ENCODE data around the gene CDV3. TPM values are rescaled to one million over a fixed set of nuclear protein-coding genes. Genes with fewer than 3 reads are reported as not detected.

CDV3 gene
- total RNA-seq, 2 experiments from 2014 or later = 193 to 263 TPM

GRCh38 chr3:133573054-133573628, 345 bp upstream of the CDV3 start:
- Mint-ChIP-seq H3K27ac (peak overlapping the region; percentile 100), H3K9me3 (ENCODE audit: low read depth) (no peaks in the 10 kb centered on the region), H3K36me3 (peaks cover 35% of the 10 kb centered on the region), H3K4me1 (peaks cover 43% of the 10 kb centered on the region), H3K27me3 (no peaks in the 10 kb centered on the region), H3K4me3 (peak overlapping the region; percentile 78)
- ATAC-seq (peak; percentile 82), DNase-seq (peak; percentile 100)
- CTCF ChIA-PET = interaction anchor here (0.6 to 8.9 kb wide), 12 partner anchors 10 to 901 kb away, joined by 3 to 100 read pairs (median 4); no protein-coding TSS in a partner anchor

- Mint-ChIP-seq H3K9me3 (ENCODE audit: low read depth) (no peaks in the 10 kb centered on the region), H3K4me3 (peak overlapping the region; percentile 85), H3K27me3 (no peaks in the 10 kb centered on the region), H3K27ac (peak overlapping the region; percentile 96), H3K4me1 (peaks cover 55% of the 10 kb centered on the region), H3K36me3 (peaks cover 45% of the 10 kb centered on the region)
- peak; percentile 46 for ATAC-seq
- DNase-seq = peak; percentile 89
- CTCF ChIA-PET = interaction anchor here (0.7 to 8.9 kb wide), 8 partner anchors 69 to 133 kb away, joined by 3 to 100 read pairs (median 6); no protein-coding TSS in a partner anchor
Observed at GRCh38 chr3:133574260-133574881, 885 bp downstream of the CDV3 start.

GRCh38 chr3:133575086-133575485, 1.6 kb downstream of the CDV3 start:
- H3K36me3 Mint-ChIP-seq = peaks cover 49% of the 10 kb centered on the region

GRCh38 chr3:133576169-133576568, 2.7 kb downstream of the CDV3 start:
- H3K27me3 Mint-ChIP-seq = no peaks in the 10 kb centered on the region
- CTCF ChIA-PET = interaction anchor here (0.9 to 8.9 kb wide), 5 partner anchors 11 to 133 kb away, joined by 3 to 100 read pairs (median 3); no protein-coding TSS in a partner anchor
- H3K9me3 Mint-ChIP-seq (ENCODE audit: low read depth) = no peaks in the 10 kb centered on the region
- H3K4me1 Mint-ChIP-seq = peaks cover 59% of the 10 kb centered on the region
- H3K4me3 Mint-ChIP-seq = peak overlapping the region; percentile 85
- H3K36me3 Mint-ChIP-seq = peaks cover 58% of the 10 kb centered on the region
- DNase-seq (no peak), ATAC-seq (no peak)
- H3K27ac Mint-ChIP-seq = peak overlapping the region; percentile 96

More at GRCh38 chr3:133575086-133575485, 1.6 kb downstream of the CDV3 start:
- Mint-ChIP-seq H3K9me3 (ENCODE audit: low read depth) (no peaks in the 10 kb centered on the region), H3K4me1 (peaks cover 61% of the 10 kb centered on the region), H3K4me3 (peak overlapping the region; percentile 85), H3K27me3 (no peaks in the 10 kb centered on the region), H3K27ac (peak overlapping the region; percentile 96)
- DNase-seq (peak; percentile 39), ATAC-seq (no peak)
- CTCF ChIA-PET = interaction anchor here (0.7 to 8.9 kb wide), 7 partner anchors 78 to 133 kb away, joined by 3 to 100 read pairs (median 6); no protein-coding TSS in a partner anchor

- peak overlapping the region; percentile 96 for H3K27ac Mint-ChIP-seq
- no peak for ATAC-seq
- peaks cover 59% of the 10 kb centered on the region for H3K4me1 Mint-ChIP-seq
- peaks cover 74% of the 10 kb centered on the region for H3K36me3 Mint-ChIP-seq
- no peaks in the 10 kb centered on the region for H3K9me3 Mint-ChIP-seq (ENCODE audit: low read depth)
- no peaks in the 10 kb centered on the region for H3K27me3 Mint-ChIP-seq
- H3K4me3 Mint-ChIP-seq = peak overlapping the region; percentile 85
- peak; percentile 40 for DNase-seq
- CTCF ChIA-PET = interaction anchor here (0.7 to 8.9 kb wide), 20 partner anchors 8 to 155 kb away, joined by 3 to 100 read pairs (median 3); no protein-coding TSS in a partner anchor
Observed at GRCh38 chr3:133578548-133579191, 5.2 kb downstream of the CDV3 start.

- Mint-ChIP-seq H3K36me3 (peaks cover 69% of the 10 kb centered on the region), H3K4me3 (no peak overlapping the region), H3K27me3 (no peaks in the 10 kb centered on the region), H3K4me1 (peaks cover 54% of the 10 kb centered on the region), H3K9me3 (ENCODE audit: low read depth) (no peaks in the 10 kb centered on the region), H3K27ac (no peak overlapping the region)
- peak; percentile 15 for DNase-seq
- CTCF ChIA-PET = no interaction called here
- ATAC-seq = no peak
Observed at GRCh38 chr3:133583396-133583795, 9.9 kb downstream of the CDV3 start.

DNA sequence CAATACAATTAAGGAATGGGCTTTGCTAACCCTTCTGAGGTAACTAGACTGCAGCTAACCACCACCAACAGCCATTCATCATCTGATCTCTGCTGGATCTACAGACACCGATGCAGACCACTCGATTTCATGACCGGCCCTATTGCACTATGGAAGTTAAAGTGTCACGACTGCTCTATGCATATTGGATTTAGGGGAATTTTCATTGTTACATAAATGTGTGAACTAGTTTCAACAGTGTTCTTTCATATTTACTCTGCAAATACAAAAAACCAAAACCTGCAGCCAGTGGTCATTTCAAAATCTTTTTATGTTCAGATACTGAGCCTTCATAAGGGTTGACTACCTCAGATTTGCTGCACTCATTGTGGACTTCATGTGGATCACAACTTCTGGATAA, 14.5 kb downstream of the CDV3 start:
- Mint-ChIP-seq H3K27ac (no peak overlapping the region), H3K27me3 (no peaks in the 10 kb centered on the region), H3K36me3 (peaks cover 55% of the 10 kb centered on the region), H3K4me1 (peaks cover 41% of the 10 kb centered on the region), H3K4me3 (no peak overlapping the region), H3K9me3 (ENCODE audit: low read depth) (no peaks in the 10 kb centered on the region)
- no peak for ATAC-seq
- CTCF ChIA-PET = interaction anchor here (1.0 to 2.5 kb wide), 3 partner anchors 11 to 25 kb away, joined by 4 to 6 read pairs (median 5); partner anchors contain the start of gene CDV3
- DNase-seq = no peak

DNA sequence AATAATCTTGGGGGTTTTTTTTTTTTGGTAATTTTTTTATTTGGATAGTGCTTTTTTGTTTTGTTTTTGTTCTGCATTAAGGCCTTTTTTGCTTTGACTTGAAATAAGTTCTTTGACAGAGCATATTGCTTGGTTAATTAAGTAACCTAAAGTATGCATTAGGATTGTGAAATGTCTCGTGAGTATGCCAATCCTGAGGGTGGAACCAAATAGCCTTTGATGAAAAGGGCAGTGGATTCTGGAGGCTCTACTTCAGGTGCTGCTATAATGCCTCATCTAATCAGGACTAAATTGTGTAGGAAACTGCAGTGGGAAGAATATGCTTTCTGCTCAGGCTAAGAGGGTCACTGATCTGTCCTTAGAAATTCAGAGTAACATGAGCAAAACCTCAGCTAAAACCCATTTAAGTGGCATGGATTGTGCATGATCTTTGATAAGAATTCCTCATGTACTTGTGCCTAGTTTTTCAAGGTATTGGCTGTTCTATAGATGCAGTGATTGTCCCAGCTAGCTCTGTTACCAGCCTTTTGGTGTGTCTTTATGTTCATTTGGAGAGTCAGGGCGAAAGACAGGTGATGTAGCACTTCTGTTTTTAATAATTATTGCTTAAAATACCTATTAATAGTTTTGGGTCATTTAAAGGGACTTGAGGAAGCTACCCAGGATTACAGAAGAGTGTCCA, 15.4 kb downstream of the CDV3 start:
- Mint-ChIP-seq H3K27me3 (no peaks in the 10 kb centered on the region), H3K4me3 (no peak overlapping the region), H3K4me1 (peaks cover 38% of the 10 kb centered on the region), H3K27ac (no peak overlapping the region), H3K36me3 (peaks cover 50% of the 10 kb centered on the region), H3K9me3 (ENCODE audit: low read depth) (no peaks in the 10 kb centered on the region)
- ATAC-seq (no peak), DNase-seq (no peak)
- CTCF ChIA-PET = interaction anchor here (1.0 to 2.5 kb wide), 2 partner anchors 16 to 24 kb away, joined by 4 to 5 read pairs; partner anchors contain the start of gene CDV3

DNA sequence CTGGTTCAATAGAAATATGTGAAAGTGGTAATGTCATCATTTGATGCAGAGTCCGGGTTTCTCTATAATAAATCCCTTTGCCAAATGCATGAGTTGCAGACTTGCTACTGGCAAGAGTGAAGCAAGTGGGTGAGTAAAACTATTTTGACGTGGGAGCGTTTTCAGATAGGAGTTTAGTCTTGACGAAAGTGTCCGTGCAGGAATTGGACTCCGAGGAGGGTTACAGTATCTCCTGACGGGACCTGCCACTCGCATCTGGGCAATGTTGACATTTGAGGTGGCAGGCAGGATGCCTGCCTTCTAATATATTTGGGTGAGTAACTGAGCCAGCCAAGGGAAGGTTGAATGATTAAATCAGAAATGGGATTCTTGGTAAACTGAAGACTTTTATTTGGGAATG, 16.0 kb downstream of the CDV3 start:
- H3K4me3 Mint-ChIP-seq = no peak overlapping the region
- H3K27me3 Mint-ChIP-seq = no peaks in the 10 kb centered on the region
- ATAC-seq (no peak), DNase-seq (no peak)
- CTCF ChIA-PET = interaction anchor here (2.5 kb wide), 1 partner anchor 17 kb away, joined by 5 read pairs; the partner anchor contains the start of gene CDV3
- peaks cover 38% of the 10 kb centered on the region for H3K4me1 Mint-ChIP-seq
- H3K36me3 Mint-ChIP-seq = peaks cover 46% of the 10 kb centered on the region
- H3K9me3 Mint-ChIP-seq (ENCODE audit: low read depth) = no peaks in the 10 kb centered on the region
- H3K27ac Mint-ChIP-seq = peak overlapping the region; percentile 7

- ATAC-seq = no peak
- CTCF ChIA-PET = interaction anchor here (0.8 to 1.9 kb wide), 3 partner anchors 11 to 13 kb away, joined by 3 to 6 read pairs (median 3); no protein-coding TSS in a partner anchor
- H3K9me3 Mint-ChIP-seq (ENCODE audit: low read depth) = no peaks in the 10 kb centered on the region
- H3K27ac Mint-ChIP-seq = no peak overlapping the region
- peaks cover 42% of the 10 kb centered on the region for H3K4me1 Mint-ChIP-seq
- H3K27me3 Mint-ChIP-seq = no peaks in the 10 kb centered on the region
- H3K4me3 Mint-ChIP-seq = no peak overlapping the region
- H3K36me3 Mint-ChIP-seq = peaks cover 34% of the 10 kb centered on the region
- DNase-seq = no peak
Observed at GRCh38 chr3:133591271-133591742, 17.8 kb downstream of the CDV3 start.

GRCh38 chr3:133592843-133593242, 19.4 kb downstream of the CDV3 start:
- no peak overlapping the region for H3K4me3 Mint-ChIP-seq
- peaks cover 28% of the 10 kb centered on the region for H3K36me3 Mint-ChIP-seq
- ATAC-seq = peak; percentile 59
- peak overlapping the region; percentile 67 for H3K27ac Mint-ChIP-seq
- CTCF ChIA-PET = interaction anchor here (1.9 kb wide), 1 partner anchor 14 kb away, joined by 6 read pairs; no protein-coding TSS in a partner anchor
- no peaks in the 10 kb centered on the region for H3K27me3 Mint-ChIP-seq
- peak; percentile 56 for DNase-seq
- H3K9me3 Mint-ChIP-seq (ENCODE audit: low read depth) = no peaks in the 10 kb centered on the region
- H3K4me1 Mint-ChIP-seq = peaks cover 36% of the 10 kb centered on the region

DNA sequence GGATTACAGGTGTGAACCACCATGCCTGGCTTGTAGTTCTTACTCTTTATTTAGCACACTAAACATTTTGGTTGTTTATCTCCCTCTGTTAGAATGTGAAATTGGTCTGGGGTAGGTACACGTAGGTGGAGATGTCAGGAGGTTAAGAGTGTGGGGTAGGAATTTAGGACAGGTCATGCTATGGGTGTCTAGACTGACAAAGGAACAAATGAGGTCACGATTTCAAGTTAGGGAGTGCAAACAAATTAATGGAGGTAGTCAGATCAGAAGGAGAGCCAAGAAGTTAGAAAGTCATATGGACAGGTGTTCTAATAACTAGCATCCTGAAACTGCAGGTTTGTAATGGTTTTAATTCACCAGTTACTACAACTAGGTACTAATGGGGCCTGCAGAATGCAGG, 19.8 kb downstream of the CDV3 start:
- Mint-ChIP-seq H3K27ac (peak overlapping the region; percentile 67), H3K4me3 (no peak overlapping the region), H3K4me1 (peaks cover 34% of the 10 kb centered on the region), H3K9me3 (ENCODE audit: low read depth) (no peaks in the 10 kb centered on the region), H3K27me3 (no peaks in the 10 kb centered on the region), H3K36me3 (peaks cover 25% of the 10 kb centered on the region)
- no peak for ATAC-seq
- DNase-seq = no peak
- CTCF ChIA-PET = interaction anchor here (1.9 kb wide), 1 partner anchor 14 kb away, joined by 6 read pairs; no protein-coding TSS in a partner anchor

Measured in activated CD8-positive, alpha-beta memory T cell treated with anti-CD3 and anti-CD28 coated beads, Interleukin-2, amount 10 ng/mL, durations not matched to agents 7 days and 5 days (primary cell).